NCI-H510A (cell line): ENCODE data around the gene RFFL.
"Not testable (repeated sequence)": the region's sequence is repeated elsewhere in the genome, so short reads cannot be mapped to it uniquely, and the experiment has no call there.

Experiments used
- DNase-seq: peaks from one replicate; lab custom pipeline; 2025; lab: John Stamatoyannopoulos, UW

Gene RFFL

GRCh38 chr17:35063514-35064223 lies at the start of gene RFFL:
Gene RFFL (minus strand): TSS chr17:35063707. CDS start chr17:35026553, 37,154 bp downstream.
- peak; percentile 84 for DNase-seq

GRCh38 chr17:35110791-35111190 lies 47.3 kb upstream of the RFFL start:
- not testable (repeated sequence) for DNase-seq

GRCh38 chr17:35104844-35105450 lies 41.4 kb upstream of the RFFL start:
- DNase-seq: no peak

- no peak for DNase-seq
These were observed 39.8 kb upstream of the RFFL start for GRCh38 chr17:35103271-35103670.

- no peak for DNase-seq
These were observed 38.2 kb upstream of the RFFL start for GRCh38 chr17:35101725-35102124.

GRCh38 chr17:35101036-35101435 lies 37.5 kb upstream of the RFFL start:
- no peak for DNase-seq

- DNase-seq: no peak
These were observed 36.4 kb upstream of the RFFL start for GRCh38 chr17:35099908-35100307.

GRCh38 chr17:35097776-35098175 lies 34.3 kb upstream of the RFFL start:
- no peak for DNase-seq

- no peak for DNase-seq
These were observed 32.2 kb upstream of the RFFL start for GRCh38 chr17:35095741-35096140.

- no peak for DNase-seq
These were observed 31.4 kb upstream of the RFFL start for GRCh38 chr17:35094902-35095301.

GRCh38 chr17:35090707-35091106 lies 27.2 kb upstream of the RFFL start:
- DNase-seq: not testable (repeated sequence)

GRCh38 chr17:35089586-35090296 lies 26.2 kb upstream of the RFFL start:
- DNase-seq: no peak

GRCh38 chr17:35088881-35089585 lies 25.5 kb upstream of the RFFL start:
- DNase-seq: peak; percentile 88

- no peak for DNase-seq
These were observed 24.9 kb upstream of the RFFL start for GRCh38 chr17:35088356-35088880.

GRCh38 chr17:35087731-35088355 lies 24.3 kb upstream of the RFFL start:
- DNase-seq: no peak

GRCh38 chr17:35086931-35087573 lies 23.5 kb upstream of the RFFL start:
- no peak for DNase-seq

GRCh38 chr17:35086164-35086563 lies 22.7 kb upstream of the RFFL start:
- no peak for DNase-seq

GRCh38 chr17:35084987-35085386 lies 21.5 kb upstream of the RFFL start:
- DNase-seq: no peak

GRCh38 chr17:35083071-35083470 lies 19.6 kb upstream of the RFFL start:
- DNase-seq: no peak

GRCh38 chr17:35082073-35082657 lies 18.7 kb upstream of the RFFL start:
- DNase-seq: no peak

- DNase-seq: no peak
These were observed 18.1 kb upstream of the RFFL start for GRCh38 chr17:35081638-35082037.
